PFSK-1 (cell line): Measurements from ENCODE around the gene TFEC.

Experiments
- FOXP2 ChIP-seq: optimal IDR thresholded peaks from 2 replicates; pipeline ENCODE3; 2011; ENCODE audit warnings: borderline replicate concordance, control low read depth, inconsistent platforms; ENCODE audit not compliant: insufficient read depth; ENCODE audit errors: extremely low read length, extremely low read depth
- POLR2AphosphoS5 ChIP-seq: IDR thresholded peaks from 2 replicates; pipeline ENCODE4 v1.6.1; 2012; ENCODE audit warnings: low read depth, mild to moderate bottlenecking, control low read depth, low read length, moderate library complexity
- SIN3A ChIP-seq: IDR thresholded peaks from 2 replicates; pipeline ENCODE4 v1.6.1; 2012; ENCODE audit warnings: mild to moderate bottlenecking, low read length, moderate library complexity, borderline replicate concordance; ENCODE audit not compliant: insufficient read depth
- TAF1 ChIP-seq: IDR thresholded peaks from 2 replicates; pipeline ENCODE4 v1.6.1; 2012; ENCODE audit warnings: low read length, control low read depth, borderline replicate concordance; ENCODE audit not compliant: insufficient read depth
- TF ChIP-seq, protein P1 (sequence below), 2 experiments: IDR thresholded peaks; 2 replicates each; pipeline versions ENCODE4 v1.6.1 to v1.8.0; 2011 to 2012; ENCODE audit warnings: low read depth in 2 of 2, low read length in 2 of 2, control low read depth in 1 of 2, inconsistent platforms in 1 of 2, mild to moderate bottlenecking in 1 of 2, moderate library complexity in 1 of 2; ENCODE audit not compliant: insufficient read depth in 1 of 2

DNA sequence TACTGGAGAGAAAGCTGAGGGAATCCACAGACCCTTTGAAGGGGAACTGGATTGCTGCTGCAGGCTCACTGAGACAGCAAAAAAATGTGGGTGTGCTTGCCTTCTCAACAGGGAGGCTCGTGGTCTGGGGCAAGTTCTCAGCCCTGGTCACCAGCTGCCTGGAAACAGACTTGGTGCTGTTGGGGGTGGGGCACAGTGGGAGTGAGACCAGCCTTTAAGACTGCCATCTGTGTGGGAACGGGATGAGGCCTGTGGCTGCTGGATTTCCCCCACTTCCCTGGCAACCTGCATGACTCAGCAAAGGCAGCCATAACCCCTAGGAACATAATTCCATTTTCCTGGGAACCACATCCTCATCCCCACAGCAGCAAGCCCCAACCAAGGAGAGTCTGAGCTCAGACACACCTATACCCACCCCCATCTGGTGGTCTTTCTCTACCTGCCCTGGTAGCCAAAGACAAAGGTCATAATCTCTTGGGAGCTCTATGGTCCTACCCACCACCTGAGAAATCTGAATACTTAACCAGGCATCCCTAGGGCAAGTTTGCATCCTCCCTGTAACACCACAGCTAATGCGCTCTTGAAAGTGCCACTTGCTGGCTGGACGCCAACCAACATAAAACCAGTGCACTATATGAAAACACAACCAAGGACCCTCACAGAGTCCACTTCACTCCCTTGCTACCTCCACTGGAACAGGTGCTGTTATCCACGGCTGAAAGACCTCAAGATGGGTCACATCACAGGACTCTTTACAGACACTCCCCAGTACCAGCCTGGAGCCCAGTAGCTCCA is 45.0 kb upstream of the TFEC start:
- TF ChIP-seq POLR2AphosphoS5 (no peak), SIN3A (no peak), TAF1 (no peak), FOXP2 (no peak)
- TF ChIP-seq, protein P1, sequence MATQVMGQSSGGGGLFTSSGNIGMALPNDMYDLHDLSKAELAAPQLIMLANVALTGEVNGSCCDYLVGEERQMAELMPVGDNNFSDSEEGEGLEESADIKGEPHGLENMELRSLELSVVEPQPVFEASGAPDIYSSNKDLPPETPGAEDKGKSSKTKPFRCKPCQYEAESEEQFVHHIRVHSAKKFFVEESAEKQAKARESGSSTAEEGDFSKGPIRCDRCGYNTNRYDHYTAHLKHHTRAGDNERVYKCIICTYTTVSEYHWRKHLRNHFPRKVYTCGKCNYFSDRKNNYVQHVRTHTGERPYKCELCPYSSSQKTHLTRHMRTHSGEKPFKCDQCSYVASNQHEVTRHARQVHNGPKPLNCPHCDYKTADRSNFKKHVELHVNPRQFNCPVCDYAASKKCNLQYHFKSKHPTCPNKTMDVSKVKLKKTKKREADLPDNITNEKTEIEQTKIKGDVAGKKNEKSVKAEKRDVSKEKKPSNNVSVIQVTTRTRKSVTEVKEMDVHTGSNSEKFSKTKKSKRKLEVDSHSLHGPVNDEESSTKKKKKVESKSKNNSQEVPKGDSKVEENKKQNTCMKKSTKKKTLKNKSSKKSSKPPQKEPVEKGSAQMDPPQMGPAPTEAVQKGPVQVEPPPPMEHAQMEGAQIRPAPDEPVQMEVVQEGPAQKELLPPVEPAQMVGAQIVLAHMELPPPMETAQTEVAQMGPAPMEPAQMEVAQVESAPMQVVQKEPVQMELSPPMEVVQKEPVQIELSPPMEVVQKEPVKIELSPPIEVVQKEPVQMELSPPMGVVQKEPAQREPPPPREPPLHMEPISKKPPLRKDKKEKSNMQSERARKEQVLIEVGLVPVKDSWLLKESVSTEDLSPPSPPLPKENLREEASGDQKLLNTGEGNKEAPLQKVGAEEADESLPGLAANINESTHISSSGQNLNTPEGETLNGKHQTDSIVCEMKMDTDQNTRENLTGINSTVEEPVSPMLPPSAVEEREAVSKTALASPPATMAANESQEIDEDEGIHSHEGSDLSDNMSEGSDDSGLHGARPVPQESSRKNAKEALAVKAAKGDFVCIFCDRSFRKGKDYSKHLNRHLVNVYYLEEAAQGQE (IDR thresholded peaks at IDR 0.05; ENCODE audit: insufficient read depth in 1 of 2, low read depth in 2 of 2, low read length in 2 of 2): no peak
